OCI-M1 (cell line): ENCODE results near the gene ITGA1.
"Not testable (repeated sequence)": the region's sequence is repeated elsewhere in the genome, so short reads cannot be mapped to it uniquely, and the experiment has no call there.

ENCODE experiments used
- DNase-seq: peaks from one replicate; lab custom pipeline; 2025; lab: John Stamatoyannopoulos, UW

Gene ITGA1

GRCh38 chr5:52787600-52788504 is at the start of gene ITGA1, which contains the start of gene PELO:
Gene ITGA1 (plus strand): TSS chr5:52787916. CDS start chr5:52788354, 438 bp downstream.
Gene PELO (plus strand): TSS chr5:52787916. CDS start chr5:52800395, 12,479 bp downstream.
- peak; percentile 61 for DNase-seq

DNA sequence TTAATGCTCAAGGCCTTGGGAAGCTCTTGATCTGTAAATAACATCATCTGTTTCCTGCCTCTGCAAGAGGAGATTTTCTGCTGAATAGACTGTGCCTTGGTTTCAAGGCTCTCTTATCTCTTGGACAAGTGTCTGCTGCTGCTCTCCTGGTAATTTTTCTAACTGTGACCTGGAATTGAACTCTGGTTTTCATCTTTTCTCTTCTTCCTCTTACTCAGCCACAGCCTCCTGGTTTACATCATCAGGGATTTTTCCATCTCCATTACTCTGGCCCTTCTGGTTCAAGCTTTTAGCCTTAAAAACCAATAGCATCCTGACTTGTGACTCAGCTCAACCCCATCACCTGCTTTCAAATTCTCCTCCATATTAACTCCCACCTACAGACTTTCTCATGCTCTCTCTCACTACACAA is 49.6 kb upstream of the ITGA1 start:
- DNase-seq: peak; percentile 20

DNA sequence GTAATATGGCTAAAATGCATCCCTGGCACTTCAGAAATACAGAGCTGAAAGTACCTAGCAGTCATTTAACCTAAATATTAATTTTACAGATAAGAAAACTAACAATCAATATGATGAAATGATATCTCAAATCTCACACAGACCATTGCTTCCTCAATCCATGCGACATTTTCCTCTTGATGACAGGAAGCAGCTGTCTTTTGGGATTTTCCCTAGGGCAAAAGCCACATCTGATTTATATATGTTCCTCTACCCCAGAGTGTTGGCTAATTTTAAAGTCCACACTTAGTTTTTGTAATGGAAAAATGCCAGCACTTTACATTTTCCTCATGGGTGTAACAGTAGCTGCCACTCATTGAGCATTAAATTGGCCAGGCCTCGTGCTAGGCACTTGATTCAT is 47.7 kb upstream of the ITGA1 start:
- DNase-seq: no peak

GRCh38 chr5:52743012-52743411 is 44.7 kb upstream of the ITGA1 start:
- no peak for DNase-seq

- no peak for DNase-seq
Observed at GRCh38 chr5:52743529-52743928, 44.2 kb upstream of the ITGA1 start.

GRCh38 chr5:52743970-52744369 is 43.7 kb upstream of the ITGA1 start:
- DNase-seq: no peak

GRCh38 chr5:52744867-52745458 is 42.8 kb upstream of the ITGA1 start:
- not testable (repeated sequence) for DNase-seq

- no peak for DNase-seq
Observed at GRCh38 chr5:52746539-52746938, 41.2 kb upstream of the ITGA1 start.

GRCh38 chr5:52748590-52748989 is 39.1 kb upstream of the ITGA1 start:
- no peak for DNase-seq

- DNase-seq: no peak
Observed at GRCh38 chr5:52749666-52750065, 38.0 kb upstream of the ITGA1 start.

DNA sequence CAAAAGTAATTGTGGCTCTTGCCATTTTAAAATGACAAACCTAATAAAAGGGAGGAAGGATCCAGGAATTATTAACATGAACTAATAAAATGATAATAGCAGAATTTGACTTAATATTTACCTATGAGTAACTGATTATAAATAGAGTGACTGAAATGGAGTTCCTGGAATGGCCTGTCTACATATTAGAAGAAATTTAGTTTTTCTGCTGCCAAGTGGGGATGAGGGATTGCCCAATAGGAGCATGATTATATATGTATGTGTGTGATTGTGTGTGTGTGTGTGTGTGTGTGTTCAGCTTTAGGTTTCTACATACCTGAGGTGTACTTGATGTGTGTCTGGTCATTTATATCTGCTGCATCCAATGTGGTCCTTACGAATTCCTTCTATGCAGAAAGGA is 36.6 kb upstream of the ITGA1 start:
- no peak for DNase-seq

DNA sequence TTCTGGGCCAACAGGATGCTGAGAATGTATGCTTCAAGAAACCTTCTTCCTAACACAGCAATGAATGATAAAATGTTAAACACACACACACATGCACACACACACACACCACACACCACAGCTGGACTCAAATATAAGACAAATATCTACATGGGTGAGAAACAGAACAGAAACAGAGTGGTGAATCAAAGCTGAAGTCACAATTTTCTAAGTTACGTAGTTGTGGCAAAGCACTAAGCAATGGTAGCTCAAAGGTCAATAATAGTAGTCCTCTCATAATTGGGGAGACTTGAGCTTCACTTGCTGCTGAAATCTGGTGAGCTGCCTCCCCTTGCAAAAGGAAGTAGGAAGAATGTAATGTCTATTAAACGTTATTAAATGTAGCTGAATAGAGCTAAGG is 33.7 kb upstream of the ITGA1 start:
- DNase-seq: no peak

DNA sequence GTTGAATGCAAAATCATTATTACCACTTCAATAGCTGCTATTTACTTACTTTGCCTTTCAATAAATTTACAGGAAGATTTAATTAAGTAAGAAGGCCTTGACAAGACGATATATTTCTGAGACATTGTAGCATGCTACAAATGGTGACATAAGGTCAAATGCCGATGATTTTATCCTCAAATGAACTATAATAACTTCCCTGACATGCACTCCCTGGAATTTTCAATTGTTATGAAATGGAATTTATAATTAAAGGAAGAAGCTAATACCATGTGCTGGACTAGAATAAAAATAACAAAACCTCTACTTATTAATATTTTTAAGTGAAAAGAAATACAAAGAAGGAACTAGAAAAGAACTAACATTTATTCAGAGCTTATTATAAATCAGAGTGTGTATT is 30.2 kb upstream of the ITGA1 start:
- DNase-seq: no peak

DNA sequence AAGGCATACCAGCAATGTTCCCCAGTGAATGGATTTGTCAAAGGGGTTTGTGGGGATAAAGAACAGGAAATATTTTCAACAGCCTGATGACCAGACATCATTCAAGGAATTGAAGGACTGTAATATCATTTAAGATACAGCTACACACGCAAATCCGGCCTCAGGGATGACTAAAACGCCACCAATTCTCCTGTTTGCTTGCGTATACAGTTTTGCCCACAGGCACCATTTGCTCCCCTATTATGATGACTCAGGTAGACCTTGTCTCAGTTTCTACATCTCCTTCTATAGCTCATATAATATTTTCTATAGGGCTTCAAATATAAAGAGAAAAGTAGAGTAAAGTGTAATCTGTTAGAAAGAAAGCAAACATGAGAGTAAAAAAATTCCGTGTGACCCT is 29.7 kb upstream of the ITGA1 start:
- no peak for DNase-seq

- no peak for DNase-seq
Observed at GRCh38 chr5:52759331-52759730, 28.4 kb upstream of the ITGA1 start.

DNA sequence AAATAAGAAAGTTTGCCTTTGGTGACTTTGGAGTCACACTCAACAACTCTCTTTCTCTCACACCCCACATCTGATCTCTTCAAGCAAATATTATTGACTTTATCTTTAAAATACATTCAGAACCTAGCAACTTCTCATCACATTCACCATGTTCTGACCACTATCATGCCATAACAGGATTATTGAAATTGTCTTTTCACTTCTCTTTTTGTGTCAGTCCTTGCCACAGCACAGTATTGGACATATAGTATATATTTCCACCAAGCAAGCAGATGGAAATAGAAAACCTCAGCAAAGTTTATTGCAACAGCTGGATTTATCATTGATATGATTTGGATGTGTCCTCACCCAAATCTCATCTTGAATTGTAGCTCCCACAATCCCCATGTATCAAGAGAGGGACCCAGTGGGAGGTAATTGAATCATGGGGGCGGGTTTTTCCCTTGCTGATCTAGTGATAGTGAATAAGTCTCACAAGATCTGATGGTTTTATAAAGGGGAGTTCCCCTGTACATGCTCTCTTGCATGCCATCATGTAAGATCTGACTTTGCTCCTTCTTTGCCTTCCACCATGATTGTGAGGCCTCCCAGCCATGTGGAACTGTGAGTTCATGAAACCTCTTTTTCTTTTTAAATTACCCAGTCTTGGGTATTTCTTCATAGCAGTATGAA is 26.9 kb upstream of the ITGA1 start:
- no peak for DNase-seq

GRCh38 chr5:52767217-52767743 is 20.4 kb upstream of the ITGA1 start:
- DNase-seq: no peak

- DNase-seq: no peak
Observed at GRCh38 chr5:52767766-52768480, 19.8 kb upstream of the ITGA1 start.

DNA sequence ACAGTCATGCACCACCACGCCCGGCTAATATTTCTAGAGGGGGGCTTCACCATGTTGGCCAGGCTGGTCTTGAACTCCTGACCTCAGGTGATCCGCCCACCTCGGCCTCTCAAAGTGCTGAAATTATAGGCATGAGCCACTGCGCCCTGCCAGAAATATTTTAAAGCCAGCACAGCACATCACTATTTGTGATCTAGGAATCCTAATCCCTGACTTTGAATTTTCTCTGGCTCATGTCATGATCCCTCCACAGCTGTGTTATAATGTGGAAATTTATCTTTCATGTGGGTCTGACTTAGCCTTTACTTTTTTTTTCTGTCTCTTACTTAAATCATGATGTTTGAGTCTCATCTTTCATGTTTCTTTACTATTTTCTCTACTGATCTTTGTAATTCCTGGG is 18.7 kb upstream of the ITGA1 start:
- DNase-seq: no peak

DNA sequence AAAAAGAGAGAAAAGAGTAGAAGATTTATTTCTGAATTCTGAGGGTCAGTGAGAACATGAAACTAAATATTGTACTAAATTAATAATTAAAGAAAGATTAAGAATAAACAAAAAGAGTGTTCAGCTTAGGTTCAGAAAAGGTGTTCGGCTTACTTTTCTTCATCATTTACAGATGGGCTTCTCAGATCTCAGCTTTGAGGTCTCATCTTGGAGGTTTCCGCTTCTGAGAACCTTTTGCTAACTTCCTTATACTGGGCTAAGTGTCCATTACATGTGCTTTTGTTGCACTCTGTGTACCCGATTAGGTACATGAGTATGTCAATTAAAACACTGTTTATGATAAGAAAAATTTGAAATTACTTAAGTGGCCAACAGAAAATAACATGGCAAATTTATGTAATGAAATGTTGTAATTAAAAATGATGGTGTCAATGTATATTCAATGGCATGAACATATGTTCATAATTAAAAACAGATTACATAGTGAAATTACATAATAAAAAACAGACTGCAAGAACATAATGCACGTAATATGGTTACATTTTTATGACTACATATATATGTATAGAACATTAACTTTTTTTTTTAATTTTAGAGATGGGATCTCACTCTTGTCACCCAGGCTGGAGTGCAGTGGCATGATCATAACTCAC is 17.3 kb upstream of the ITGA1 start:
- DNase-seq: no peak

- peak; percentile 82 for DNase-seq
Observed at GRCh38 chr5:52771343-52772039, 16.2 kb upstream of the ITGA1 start.
